Prostate gland (tissue), 2 donors: ENCODE results near the gene HTR1D.
"Not testable (repeated sequence)": the region's sequence is repeated elsewhere in the genome, so short reads cannot be mapped to it uniquely, and the experiment has no call there.

ENCODE experiments used
- POLR2A ChIP-seq: fragments of 450-650 bp; IDR thresholded peaks from one replicate; pipeline ENCODE4 v1.6.1; 2016; ENCODE audit warnings: antibody characterized with exemption, mild to moderate bottlenecking
- POLR2AphosphoS5 ChIP-seq: sonication (generic); formaldehyde crosslinking; IDR thresholded peaks from one replicate; pipeline ENCODE4 v1.6.1; 2017; ENCODE audit warnings: antibody characterized with exemption
- TF ChIP-seq, protein P1 (sequence below), 4 experiments: fragments of 200-600 bp in 2 of 4; fragments of 450-650 bp in 2 of 4; sonication (generic) in 2 of 4; IDR thresholded peaks; 1 replicate in 3 of 4; 2 replicates in 1 of 4; pipeline ENCODE4 v1.5.1; 2016 to 2019; ENCODE audit warnings: antibody characterized with exemption in 4 of 4, mild to moderate bottlenecking in 2 of 4, moderate library complexity in 2 of 4

GRCh38 chr1:23258082-23258481, 40.8 kb upstream of the HTR1D start:
- TF ChIP-seq, protein P1, sequence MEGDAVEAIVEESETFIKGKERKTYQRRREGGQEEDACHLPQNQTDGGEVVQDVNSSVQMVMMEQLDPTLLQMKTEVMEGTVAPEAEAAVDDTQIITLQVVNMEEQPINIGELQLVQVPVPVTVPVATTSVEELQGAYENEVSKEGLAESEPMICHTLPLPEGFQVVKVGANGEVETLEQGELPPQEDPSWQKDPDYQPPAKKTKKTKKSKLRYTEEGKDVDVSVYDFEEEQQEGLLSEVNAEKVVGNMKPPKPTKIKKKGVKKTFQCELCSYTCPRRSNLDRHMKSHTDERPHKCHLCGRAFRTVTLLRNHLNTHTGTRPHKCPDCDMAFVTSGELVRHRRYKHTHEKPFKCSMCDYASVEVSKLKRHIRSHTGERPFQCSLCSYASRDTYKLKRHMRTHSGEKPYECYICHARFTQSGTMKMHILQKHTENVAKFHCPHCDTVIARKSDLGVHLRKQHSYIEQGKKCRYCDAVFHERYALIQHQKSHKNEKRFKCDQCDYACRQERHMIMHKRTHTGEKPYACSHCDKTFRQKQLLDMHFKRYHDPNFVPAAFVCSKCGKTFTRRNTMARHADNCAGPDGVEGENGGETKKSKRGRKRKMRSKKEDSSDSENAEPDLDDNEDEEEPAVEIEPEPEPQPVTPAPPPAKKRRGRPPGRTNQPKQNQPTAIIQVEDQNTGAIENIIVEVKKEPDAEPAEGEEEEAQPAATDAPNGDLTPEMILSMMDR (IDR thresholded peaks at IDR 0.05), result not testable (repeated sequence)
- TF ChIP-seq POLR2AphosphoS5, POLR2A: not testable (repeated sequence)
